GM19438 (cell line): ENCODE results near the gene METTL13.

Experiments
- ATAC-seq: cut with Tn5 transposase; IDR thresholded peaks from one replicate; pipeline ENCODE4 v1.9.1; 2021; ENCODE audit warnings: low read depth; ENCODE audit not compliant: unreplicated experiment

METTL13 gene

GRCh38 chr1:171800342-171800741 is 18.9 kb downstream of the METTL13 start:
- ATAC-seq: no peak

- ATAC-seq: no peak
Measured at GRCh38 chr1:171800851-171801250, 19.4 kb downstream of the METTL13 start.

- ATAC-seq: no peak
Measured at GRCh38 chr1:171801487-171801891, 20.0 kb downstream of the METTL13 start.

- no peak for ATAC-seq
Measured at GRCh38 chr1:171802207-171802606, 20.7 kb downstream of the METTL13 start.

- no peak for ATAC-seq
Measured at GRCh38 chr1:171803045-171803444, 21.6 kb downstream of the METTL13 start.

GRCh38 chr1:171803461-171804022 is 22.1 kb downstream of the METTL13 start:
- no peak for ATAC-seq

- peak; percentile 59 for ATAC-seq
Measured at GRCh38 chr1:171805395-171806115, 24.1 kb downstream of the METTL13 start.

GRCh38 chr1:171807556-171807955 is 26.1 kb downstream of the METTL13 start:
- no peak for ATAC-seq

GRCh38 chr1:171809834-171810233 is 28.4 kb downstream of the METTL13 start:
- ATAC-seq: no peak

- ATAC-seq: no peak
Measured at GRCh38 chr1:171811672-171812071, 30.2 kb downstream of the METTL13 start.

- ATAC-seq: no peak
Measured at GRCh38 chr1:171814692-171815091, 33.2 kb downstream of the METTL13 start.

- ATAC-seq: no peak
Measured at GRCh38 chr1:171816300-171816901, 34.9 kb downstream of the METTL13 start.

- ATAC-seq: no peak
Measured at GRCh38 chr1:171817511-171818265, 36.2 kb downstream of the METTL13 start.

- ATAC-seq: no peak
Measured at GRCh38 chr1:171819946-171820345, 38.5 kb downstream of the METTL13 start.

GRCh38 chr1:171826973-171827372 is 45.5 kb downstream of the METTL13 start:
- ATAC-seq: no peak

GRCh38 chr1:171828794-171829193 is 47.3 kb downstream of the METTL13 start:
- ATAC-seq: no peak

- ATAC-seq: no peak
Measured at GRCh38 chr1:171833091-171833825, 51.8 kb downstream of the METTL13 start.

GRCh38 chr1:171834821-171835220 is 53.4 kb downstream of the METTL13 start:
- ATAC-seq: no peak

- no peak for ATAC-seq
Measured at GRCh38 chr1:171835891-171836290, 54.4 kb downstream of the METTL13 start.

- peak; percentile 93 for ATAC-seq
Measured at GRCh38 chr1:171841050-171841910, 59.8 kb downstream of the METTL13 start, which contains the start of gene DNM3. Gene DNM3 (plus strand): TSS chr1:171841498. CDS start chr1:171841657, 159 bp downstream.
